CD4-positive, CD25-positive, alpha-beta regulatory T cell (primary cell): ENCODE data around the gene GABRG3. TPM values are rescaled to one million over a fixed set of nuclear protein-coding genes. Genes with fewer than 3 reads are reported as not detected.

Experiments used
- ATAC-seq, 2 donors: fragments of 150-1000 bp; cut with Tn5 transposase; one replicate each; pipeline ENCODE4 v1.10.0; 2021; ENCODE audit warnings: low read depth in 2 of 2, moderate number of reproducible peaks in 2 of 2, moderate library complexity in 1 of 2
- DNase-seq, 3 donors: peaks; one replicate each; pipeline versions ENCODE4 v3.0.0 to v3.0.0-alpha.2; 2012 to 2022; ENCODE audit warnings: mixed read lengths in 1 of 3
- H3K27ac ChIP-seq: one replicate; pipeline ENCODE4 v1.7.0; 2013; ENCODE audit warnings: mild to moderate bottlenecking, low read length; ENCODE audit not compliant: insufficient read depth, poor library complexity, severe bottlenecking
- H3K27me3 ChIP-seq: one replicate; pipeline ENCODE4 v1.7.0; 2013; ENCODE audit warnings: low read length; ENCODE audit not compliant: control insufficient read depth, insufficient read depth
- H3K36me3 ChIP-seq: one replicate; pipeline ENCODE4 v1.7.0; 2013; ENCODE audit warnings: mild to moderate bottlenecking, low read length, moderate library complexity; ENCODE audit not compliant: control insufficient read depth, insufficient read depth
- H3K4me1 ChIP-seq: 2 replicates; pipeline ENCODE4 v1.7.0; 2013; ENCODE audit warnings: mild to moderate bottlenecking, low read length; ENCODE audit not compliant: insufficient read depth, control insufficient read depth, poor library complexity, severe bottlenecking
- H3K4me3 ChIP-seq: one replicate; pipeline ENCODE4 v1.7.0; 2013; ENCODE audit warnings: low read depth, mild to moderate bottlenecking, low read length, moderate library complexity
- H3K9me3 ChIP-seq, 2 experiments: 1 replicate in 1 of 2; 2 replicates in 1 of 2; pipeline ENCODE4 v1.7.0; 2013; ENCODE audit warnings: low read length in 2 of 2, mild to moderate bottlenecking in 1 of 2, moderate library complexity in 1 of 2; ENCODE audit not compliant: control insufficient read depth in 2 of 2
- H3K27ac Mint-ChIP-seq, 3 donors: one replicate each; pipeline ENCODE4 v1.8.0; 2020 to 2022; ENCODE audit warnings: mild to moderate bottlenecking in 3 of 3, mixed read lengths in 3 of 3, moderate library complexity in 2 of 3
- H3K27me3 Mint-ChIP-seq: one replicate; pipeline ENCODE4 v1.8.0; 2022; ENCODE audit warnings: mild to moderate bottlenecking, mixed read lengths
- H3K36me3 Mint-ChIP-seq: one replicate; pipeline ENCODE4 v1.8.0; 2020; ENCODE audit warnings: mixed read lengths
- H3K4me1 Mint-ChIP-seq, 4 donors: one replicate each; pipeline ENCODE4 v1.8.0; 2020 to 2022; ENCODE audit warnings: mixed read lengths in 4 of 4, mild to moderate bottlenecking in 1 of 4
- H3K4me3 Mint-ChIP-seq, 4 donors: one replicate each; pipeline ENCODE4 v1.8.0; 2020 to 2022; ENCODE audit warnings: mild to moderate bottlenecking in 4 of 4, mixed read lengths in 4 of 4, moderate library complexity in 3 of 4
- H3K9me3 Mint-ChIP-seq, 7 donors: one replicate each; pipeline ENCODE4 v1.8.0; 2020 to 2022; ENCODE audit warnings: mixed read lengths in 7 of 7, mild to moderate bottlenecking in 3 of 7, moderate library complexity in 2 of 7
- polyA plus RNA-seq, 4 donors: library from polyadenylated mRNA; unstranded; fragments of 300-500 nt; fragmentation: Illumina TruSeq; gene quantifications; one replicate each; pipeline ENCODE4 v1.2.3, GENCODE V29; 2021
- total RNA-seq: library from RNA; stranded (reverse); gene quantifications from one replicate; pipeline ENCODE4 v1.2.3, GENCODE V29; 2022

GABRG3 gene
- total and polyA plus RNA-seq, 5 donors from 2014 or later, result not detected

- Histone ChIP-seq H3K27ac (no peak overlapping the region), H3K4me1 (no peaks in the 10 kb centered on the region), H3K27me3 (no peaks in the 10 kb centered on the region), H3K36me3 (no peaks in the 10 kb centered on the region), H3K9me3 (peaks cover 0 to 2% of the 10 kb centered on the region in 2 experiments), H3K4me3 (no peak overlapping the region)
- no peak overlapping the region for H3K27ac Mint-ChIP-seq
- no peaks in the 10 kb centered on the region for H3K4me1 Mint-ChIP-seq
- peaks cover 3% of the 10 kb centered on the region for H3K36me3 Mint-ChIP-seq
- DNase-seq, result no peak
- H3K4me3 Mint-ChIP-seq, result no peak overlapping the region
- H3K9me3 Mint-ChIP-seq, result peaks cover 0 to 29% (median 5%) of the 10 kb centered on the region in 7 donors
- ATAC-seq, result no peak
- no peaks in the 10 kb centered on the region for H3K27me3 Mint-ChIP-seq
Measured at GRCh38 chr15:27448234-27448633, 477.3 kb downstream of the GABRG3 start.

- DNase-seq (no peak), ATAC-seq (no peak)
- Mint-ChIP-seq H3K9me3 (peaks cover 0 to 29% (median 7%) of the 10 kb centered on the region in 7 donors), H3K36me3 (peaks cover 3% of the 10 kb centered on the region), H3K27me3 (no peaks in the 10 kb centered on the region), H3K4me1 (no peaks in the 10 kb centered on the region), H3K4me3 (no peak overlapping the region), H3K27ac (no peak overlapping the region)
- Histone ChIP-seq H3K27me3 (no peaks in the 10 kb centered on the region), H3K27ac (no peak overlapping the region), H3K4me3 (no peak overlapping the region), H3K36me3 (no peaks in the 10 kb centered on the region), H3K9me3 (peaks cover 0 to 2% of the 10 kb centered on the region in 2 experiments), H3K4me1 (no peaks in the 10 kb centered on the region)
Measured at GRCh38 chr15:27448986-27449385, 478.0 kb downstream of the GABRG3 start.

DNA sequence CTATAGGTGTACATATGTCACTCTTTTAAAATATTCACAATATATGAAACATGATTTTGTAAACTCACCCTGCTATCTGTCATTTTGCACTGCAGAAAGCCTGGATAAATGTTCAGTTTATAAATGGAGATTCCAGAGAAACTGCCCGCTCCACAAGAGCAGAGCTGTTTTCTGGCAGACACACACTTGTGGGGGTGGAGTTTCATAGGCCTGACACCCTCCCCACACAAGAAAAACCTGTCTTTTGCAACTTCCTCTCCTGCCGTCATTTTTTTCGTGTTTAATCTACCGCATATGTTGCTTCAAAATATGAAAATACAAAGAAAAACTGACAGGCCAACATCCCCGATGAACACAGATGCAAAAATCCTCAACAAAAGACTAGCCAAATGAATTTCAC is 479.0 kb downstream of the GABRG3 start:
- no peaks in the 10 kb centered on the region for H3K27me3 ChIP-seq
- peaks cover 0 to 2% of the 10 kb centered on the region in 2 experiments for H3K9me3 ChIP-seq
- no peaks in the 10 kb centered on the region for H3K36me3 ChIP-seq
- H3K36me3 Mint-ChIP-seq, result peaks cover 3% of the 10 kb centered on the region
- no peaks in the 10 kb centered on the region for H3K4me1 ChIP-seq
- no peak overlapping the region for H3K27ac ChIP-seq
- ATAC-seq (no peak), DNase-seq (no peak)
- peaks cover 0 to 29% (median 7%) of the 10 kb centered on the region in 7 donors for H3K9me3 Mint-ChIP-seq
- no peaks in the 10 kb centered on the region for H3K4me1 Mint-ChIP-seq
- H3K27me3 Mint-ChIP-seq, result no peaks in the 10 kb centered on the region
- H3K4me3 ChIP-seq, result no peak overlapping the region
- no peak overlapping the region for H3K27ac Mint-ChIP-seq
- H3K4me3 Mint-ChIP-seq, result no peak overlapping the region

- Histone ChIP-seq H3K36me3 (no peaks in the 10 kb centered on the region), H3K27me3 (no peaks in the 10 kb centered on the region), H3K4me1 (no peaks in the 10 kb centered on the region), H3K9me3 (peaks cover 0 to 6% of the 10 kb centered on the region in 2 experiments), H3K4me3 (no peak overlapping the region), H3K27ac (no peak overlapping the region)
- DNase-seq (no peak), ATAC-seq (no peak)
- Mint-ChIP-seq H3K27me3 (no peaks in the 10 kb centered on the region), H3K4me1 (no peaks in the 10 kb centered on the region), H3K36me3 (peaks cover 3% of the 10 kb centered on the region), H3K9me3 (peaks cover 0 to 22% (median 4%) of the 10 kb centered on the region in 7 donors), H3K27ac (no peak overlapping the region), H3K4me3 (no peak overlapping the region)
Measured at GRCh38 chr15:27454281-27455075, 483.5 kb downstream of the GABRG3 start.

GRCh38 chr15:27456807-27457206 is 485.8 kb downstream of the GABRG3 start:
- Histone ChIP-seq H3K9me3 (peaks cover 2 to 6% of the 10 kb centered on the region in 2 experiments), H3K4me1 (no peaks in the 10 kb centered on the region), H3K27me3 (no peaks in the 10 kb centered on the region), H3K4me3 (no peak overlapping the region), H3K27ac (no peak overlapping the region), H3K36me3 (no peaks in the 10 kb centered on the region)
- Mint-ChIP-seq H3K27me3 (no peaks in the 10 kb centered on the region), H3K27ac (no peak overlapping the region), H3K9me3 (peaks cover 0 to 18% (median 4%) of the 10 kb centered on the region in 7 donors), H3K36me3 (no peaks in the 10 kb centered on the region), H3K4me3 (no peak overlapping the region), H3K4me1 (no peaks in the 10 kb centered on the region)
- DNase-seq (no peak), ATAC-seq (no peak)

DNA sequence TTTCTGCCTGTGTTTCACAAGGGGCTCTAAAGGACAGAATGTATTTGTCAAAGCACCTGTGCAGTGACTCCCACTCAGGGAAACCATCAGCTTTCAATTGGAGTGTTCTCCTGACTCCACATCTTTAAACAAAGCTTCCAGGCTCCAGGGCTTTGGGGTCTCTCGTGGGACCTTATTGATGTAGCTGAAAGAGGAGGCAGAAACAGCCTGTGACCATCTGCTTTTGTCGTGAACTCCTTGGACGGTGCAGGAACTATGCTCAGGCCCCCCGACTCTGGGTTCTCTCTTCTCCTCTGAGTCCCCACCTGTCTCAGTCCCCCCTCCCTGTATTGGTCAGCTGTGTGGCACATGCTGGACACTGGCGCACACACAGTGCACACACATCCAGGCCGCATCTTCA is 486.8 kb downstream of the GABRG3 start:
- Histone ChIP-seq H3K27me3 (no peaks in the 10 kb centered on the region), H3K36me3 (no peaks in the 10 kb centered on the region), H3K9me3 (peaks cover 6% of the 10 kb centered on the region in 2 experiments), H3K27ac (no peak overlapping the region), H3K4me1 (no peaks in the 10 kb centered on the region), H3K4me3 (no peak overlapping the region)
- Mint-ChIP-seq H3K4me1 (peaks cover 0 to 4% (median 0%) of the 10 kb centered on the region in 4 donors), H3K9me3 (peaks cover 0 to 16% (median 4%) of the 10 kb centered on the region in 7 donors), H3K36me3 (no peaks in the 10 kb centered on the region), H3K27me3 (no peaks in the 10 kb centered on the region), H3K4me3 (no peak overlapping the region), H3K27ac (peak overlapping the region in 1 of 3 donors; percentile 76)
- ATAC-seq (no peak), DNase-seq (no peak)

GRCh38 chr15:27458345-27459084 is 487.5 kb downstream of the GABRG3 start:
- peaks cover 0 to 14% (median 4%) of the 10 kb centered on the region in 7 donors for H3K9me3 Mint-ChIP-seq

More at GRCh38 chr15:27458345-27459084, 487.5 kb downstream of the GABRG3 start:
- H3K9me3 ChIP-seq, result peaks cover 6% of the 10 kb centered on the region in 2 experiments
- Mint-ChIP-seq H3K27ac (no peak overlapping the region), H3K4me1 (peaks cover 0 to 4% (median 0%) of the 10 kb centered on the region in 4 donors), H3K27me3 (no peaks in the 10 kb centered on the region), H3K4me3 (no peak overlapping the region), H3K36me3 (no peaks in the 10 kb centered on the region)
- no peaks in the 10 kb centered on the region for H3K4me1 ChIP-seq
- no peak for DNase-seq
- no peaks in the 10 kb centered on the region for H3K27me3 ChIP-seq
- no peak overlapping the region for H3K4me3 ChIP-seq
- ATAC-seq, result no peak
- no peak overlapping the region for H3K27ac ChIP-seq
- no peaks in the 10 kb centered on the region for H3K36me3 ChIP-seq
